Fibroblast of the conjunctiva (primary cell): ENCODE data around the gene LRRC26.

Experiments used
- DNase-seq: peaks from one replicate; pipeline ENCODE4 v3.0.0-alpha.2; 2010; ENCODE audit warnings: low read depth

The LRRC26 gene

GRCh38 chr9:137198902-137199283 is 29.0 kb upstream of the LRRC26 start:
- DNase-seq: no peak

DNA sequence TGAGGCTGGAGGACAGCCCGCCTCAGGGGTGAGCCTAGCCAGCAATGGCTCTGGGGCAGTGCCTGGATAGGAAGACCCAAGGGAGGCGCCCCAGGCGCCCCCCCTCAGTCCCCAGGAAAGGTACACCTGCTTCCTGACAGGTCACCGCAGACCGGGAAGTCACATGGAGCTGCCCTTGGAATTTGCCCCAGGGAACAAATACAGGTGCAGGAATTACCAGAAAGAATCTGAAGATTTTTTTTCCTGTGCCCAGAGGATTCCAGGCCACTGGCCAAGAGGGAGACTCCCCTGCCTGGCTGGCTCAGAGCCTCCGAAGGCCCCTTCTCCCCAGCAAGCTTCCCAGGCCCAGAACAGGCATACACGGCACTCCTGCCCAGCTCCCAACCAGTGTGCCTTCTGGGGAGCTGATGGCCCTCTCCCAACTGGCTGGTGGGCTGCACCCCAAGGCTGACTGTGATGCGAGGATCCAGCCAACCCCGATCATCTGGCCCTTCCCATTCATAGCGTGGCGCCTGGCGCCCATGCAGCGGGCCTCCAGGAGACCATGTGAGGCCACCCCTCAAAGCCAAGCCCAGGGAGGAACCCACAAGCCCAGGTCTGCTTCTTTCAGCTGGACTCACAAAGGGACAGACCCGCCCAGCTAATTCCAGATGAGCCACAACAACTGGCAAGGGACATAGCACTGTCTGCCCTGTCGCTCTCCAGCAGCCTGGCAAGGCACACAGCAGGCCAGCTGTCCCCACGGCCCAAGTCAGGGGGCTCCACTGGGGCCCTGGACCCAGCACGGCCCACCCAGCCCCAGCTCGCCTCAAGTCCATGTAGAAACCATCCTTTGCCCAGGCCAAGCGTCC is 28.4 kb upstream of the LRRC26 start:
- no peak for DNase-seq

GRCh38 chr9:137195525-137196220 is 25.8 kb upstream of the LRRC26 start:
- no peak for DNase-seq

- DNase-seq: no peak
These were observed 25.1 kb upstream of the LRRC26 start for GRCh38 chr9:137194909-137195308.

GRCh38 chr9:137194388-137194787 is 24.5 kb upstream of the LRRC26 start:
- no peak for DNase-seq

- DNase-seq: no peak
These were observed 23.9 kb upstream of the LRRC26 start for GRCh38 chr9:137193771-137194170.

GRCh38 chr9:137192859-137193258 is 23.0 kb upstream of the LRRC26 start:
- no peak for DNase-seq

DNA sequence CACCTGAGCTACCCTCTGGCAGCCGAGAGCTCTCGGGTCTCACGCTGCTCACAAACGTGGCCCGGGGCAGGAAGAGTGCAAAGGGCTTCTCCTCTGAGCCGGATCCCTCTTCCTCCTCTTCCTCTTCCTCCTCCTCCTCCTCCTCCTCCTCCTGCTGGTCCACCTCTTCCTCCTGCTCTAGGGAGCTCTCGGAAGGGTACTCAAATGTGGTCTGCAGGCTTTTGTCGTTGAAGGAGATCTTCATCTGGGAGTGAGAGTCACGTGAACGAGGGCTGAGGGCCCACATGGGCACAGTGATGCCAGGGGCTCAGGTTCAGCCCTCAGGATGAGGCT is 22.6 kb upstream of the LRRC26 start:
- no peak for DNase-seq

- DNase-seq: no peak
These were observed 22.0 kb upstream of the LRRC26 start for GRCh38 chr9:137191691-137192447.

GRCh38 chr9:137191245-137191644 is 21.4 kb upstream of the LRRC26 start:
- DNase-seq: no peak

DNA sequence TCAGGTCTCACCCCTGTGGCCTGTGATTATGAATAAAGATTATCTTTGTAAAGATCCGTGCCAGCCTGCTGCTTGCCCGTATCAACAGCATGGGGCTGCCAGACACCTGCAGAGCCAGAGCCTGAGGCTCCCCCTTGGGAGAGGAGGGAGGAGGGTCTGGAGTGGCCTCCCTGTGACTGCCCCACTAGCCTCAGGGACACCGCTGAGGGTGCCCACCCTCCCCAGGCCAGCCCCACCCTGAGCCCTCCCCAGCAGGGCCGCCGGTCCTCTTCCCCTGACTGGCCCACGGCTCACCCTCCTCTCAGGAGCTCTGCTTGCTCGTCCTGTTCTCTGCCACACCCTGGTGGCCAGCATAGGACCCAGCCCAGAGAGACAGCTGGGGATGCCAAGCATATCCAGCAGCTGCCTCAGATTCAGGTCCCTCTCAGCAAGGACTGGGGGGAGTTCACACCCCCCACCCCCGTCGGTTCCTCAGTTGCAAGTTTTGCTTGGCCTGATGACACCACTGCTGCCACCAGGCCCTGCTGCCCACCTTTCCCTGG is 20.5 kb upstream of the LRRC26 start:
- no peak for DNase-seq

- no peak for DNase-seq
These were observed 19.7 kb upstream of the LRRC26 start for GRCh38 chr9:137189297-137190295.

GRCh38 chr9:137188490-137189296 is 18.8 kb upstream of the LRRC26 start, which contains the start of the genes ANAPC2 and SSNA1:
Gene ANAPC2 (minus strand): TSS chr9:137188560. CDS start chr9:137188532, 28 bp downstream.
Gene SSNA1 (plus strand): TSS chr9:137188676. CDS start chr9:137188727, 51 bp downstream.
- DNase-seq: peak; percentile 88

- no peak for DNase-seq
These were observed 18.2 kb upstream of the LRRC26 start for GRCh38 chr9:137188086-137188489.

GRCh38 chr9:137187386-137187785 is 17.5 kb upstream of the LRRC26 start:
- no peak for DNase-seq

GRCh38 chr9:137186385-137186784 is 16.5 kb upstream of the LRRC26 start:
- DNase-seq: no peak

- DNase-seq: no peak
These were observed 16.1 kb upstream of the LRRC26 start for GRCh38 chr9:137185921-137186320.

- no peak for DNase-seq
These were observed 15.2 kb upstream of the LRRC26 start for GRCh38 chr9:137184881-137185660.

DNA sequence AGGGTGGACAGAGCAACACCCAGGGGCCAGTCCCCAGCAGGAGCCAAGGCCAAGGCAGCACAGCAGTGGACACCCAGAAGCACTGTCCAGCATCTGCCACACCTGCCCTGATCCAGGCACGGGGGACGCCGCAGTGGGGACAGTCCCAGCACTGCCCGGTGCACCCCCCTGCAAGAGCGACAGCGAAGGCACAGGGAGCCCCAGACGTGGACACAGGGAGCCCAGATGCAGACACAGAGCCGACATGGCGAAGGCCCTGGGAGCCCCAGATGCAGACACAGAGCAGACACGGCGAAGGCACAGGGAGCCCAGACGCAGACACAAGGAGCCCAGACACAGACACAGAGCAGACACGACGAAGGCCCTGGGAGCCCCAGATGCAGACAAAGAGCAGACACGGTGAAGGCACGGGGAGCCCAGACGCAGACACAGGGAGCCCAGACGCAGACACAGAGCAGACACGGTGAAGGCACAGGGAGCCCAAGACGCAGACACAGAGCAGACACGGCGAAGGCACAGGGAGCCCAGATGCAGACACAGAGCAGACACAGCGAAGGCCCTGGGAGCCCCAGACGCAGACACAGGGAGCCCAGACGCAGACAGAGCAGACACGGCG is 14.2 kb upstream of the LRRC26 start:
- DNase-seq: no peak
